K562 treated with DMSO at 1 percent for 12 hours (cell line): Measurements from ENCODE around the gene OR2A7. TPM values are rescaled to one million over a fixed set of nuclear protein-coding genes. Genes with fewer than 3 reads are reported as not detected.

Source experiments
- total RNA-seq: library from RNA; unstranded; fragments of 300-600 nt; gene quantifications from 2 replicates; pipeline ENCODE4 v1.2.3, GENCODE V29; 2022; ENCODE audit not compliant: insufficient read depth

OR2A7 gene, protein sequence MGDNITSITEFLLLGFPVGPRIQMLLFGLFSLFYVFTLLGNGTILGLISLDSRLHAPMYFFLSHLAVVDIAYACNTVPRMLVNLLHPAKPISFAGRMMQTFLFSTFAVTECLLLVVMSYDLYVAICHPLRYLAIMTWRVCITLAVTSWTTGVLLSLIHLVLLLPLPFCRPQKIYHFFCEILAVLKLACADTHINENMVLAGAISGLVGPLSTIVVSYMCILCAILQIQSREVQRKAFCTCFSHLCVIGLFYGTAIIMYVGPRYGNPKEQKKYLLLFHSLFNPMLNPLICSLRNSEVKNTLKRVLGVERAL
- not detected in 2 replicates for total RNA-seq

GRCh38 chr7:144264692-144265091, at the start of gene OR2A7:
Gene OR2A7, minus strand, starts transcription at chr7:144264792. Its CDS starts 5,164 bp downstream, at chr7:144259628.

GRCh38 chr7:144311872-144312469, 47.4 kb upstream of the OR2A7 start, which contains the start of gene OR2A1:
Gene OR2A1, plus strand, starts transcription at chr7:144312419. Its CDS starts 5,706 bp downstream, at chr7:144318125.

DNA sequence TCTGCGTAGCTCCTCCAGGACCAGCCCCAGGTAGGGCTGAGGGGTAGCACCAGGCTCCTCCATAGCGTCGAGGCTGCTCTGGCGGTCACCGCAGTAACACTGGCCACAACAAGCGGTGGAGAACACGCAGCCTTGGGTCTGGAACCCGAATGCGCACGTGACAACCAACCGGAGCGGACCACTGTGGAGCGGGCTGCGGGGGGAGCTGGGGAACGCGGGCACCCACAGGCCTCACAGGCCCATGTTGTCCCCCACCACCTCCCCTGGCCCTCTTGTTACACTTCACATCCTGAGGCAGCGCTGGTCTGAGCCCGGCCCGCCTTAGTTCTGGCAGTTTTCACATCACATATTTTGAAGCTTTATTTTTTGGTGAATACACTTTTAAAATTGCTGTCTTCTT, 4.6 kb upstream of the OR2A7 start, which contains the start of gene CTAGE8:
TSS of gene CTAGE8 (minus strand) at position 101 of the 400 bp plus-strand sequence. CDS start at position 63, 38 bp downstream.

GRCh38 chr7:144239365-144239764, 25.2 kb downstream of the OR2A7 start, which contains the start of gene OR2A42:
Gene OR2A42, minus strand, starts transcription at chr7:144239605. Its CDS starts 6,762 bp downstream, at chr7:144232843.

Other genes starting within 250 kb of the OR2A7 start
- not detected in 2 replicates for gene OR2A5, start 215.8 kb downstream of the OR2A7 start, total RNA-seq
- not detected in 2 replicates for gene OR2A25, start 195.0 kb downstream of the OR2A7 start, total RNA-seq
- gene OR2A12, start 178.5 kb downstream of the OR2A7 start, total RNA-seq: not detected in 2 replicates
- gene OR2A2, start 155.2 kb downstream of the OR2A7 start, total RNA-seq: not detected in 2 replicates
- not detected in 2 replicates for gene OR2A14, start 141.6 kb downstream of the OR2A7 start, total RNA-seq
- not detected in 2 replicates for gene CTAGE4, start 81.3 kb downstream of the OR2A7 start, total RNA-seq
- gene ARHGEF35, start 69.0 kb downstream of the OR2A7 start, total RNA-seq: not detected in 2 replicates
- not detected in 2 replicates for gene OR2A42, start 25.2 kb downstream of the OR2A7 start, total RNA-seq
- not detected in 2 replicates for gene CTAGE8, start 4.5 kb upstream of the OR2A7 start, total RNA-seq
- not detected in 2 replicates for gene OR2A1, start 47.6 kb upstream of the OR2A7 start, total RNA-seq
- 0.30 and 0.40 TPM in 2 replicates for gene ARHGEF5, start 90.6 kb upstream of the OR2A7 start, total RNA-seq
- gene NOBOX, start 138.9 kb upstream of the OR2A7 start, total RNA-seq: not detected in 2 replicates